ENCODE measurements around the gene TRAPPC14.
"Not testable (repeated sequence)": the region's sequence is repeated elsewhere in the genome, so short reads cannot be mapped to it uniquely, and the experiment has no call there.

TRAPPC14 gene

GRCh38 chr7:100158229-100159098 is at the start of gene TRAPPC14:
Gene TRAPPC14 (minus strand): TSS chr7:100158723. CDS start chr7:100158499, 224 bp downstream.
- DNase-seq: peak; percentile 94

GRCh38 chr7:100204454-100204853 is 45.9 kb upstream of the TRAPPC14 start:
- no peak for DNase-seq

GRCh38 chr7:100200693-100201092 is 42.2 kb upstream of the TRAPPC14 start:
- no peak for DNase-seq

GRCh38 chr7:100198266-100198665 is 39.7 kb upstream of the TRAPPC14 start:
- DNase-seq: no peak

GRCh38 chr7:100195901-100196322 is 37.4 kb upstream of the TRAPPC14 start:
- DNase-seq: not testable (repeated sequence)

GRCh38 chr7:100195222-100195621 is 36.7 kb upstream of the TRAPPC14 start:
- no peak for DNase-seq

GRCh38 chr7:100192969-100193368 is 34.4 kb upstream of the TRAPPC14 start:
- DNase-seq: no peak

- peak; percentile 3 for DNase-seq
Measured at GRCh38 chr7:100192281-100192862, 33.8 kb upstream of the TRAPPC14 start.

- DNase-seq: no peak
Measured at GRCh38 chr7:100191775-100192174, 33.3 kb upstream of the TRAPPC14 start.

- DNase-seq: no peak
Measured at GRCh38 chr7:100190048-100190711, 31.7 kb upstream of the TRAPPC14 start.

GRCh38 chr7:100189061-100189460 is 30.5 kb upstream of the TRAPPC14 start:
- DNase-seq: no peak

GRCh38 chr7:100185726-100186125 is 27.2 kb upstream of the TRAPPC14 start:
- DNase-seq: no peak

GRCh38 chr7:100183090-100183489 is 24.6 kb upstream of the TRAPPC14 start:
- not testable (repeated sequence) for DNase-seq

GRCh38 chr7:100182616-100183015 is 24.1 kb upstream of the TRAPPC14 start:
- not testable (repeated sequence) for DNase-seq

GRCh38 chr7:100180084-100180483 is 21.6 kb upstream of the TRAPPC14 start:
- not testable (repeated sequence) for DNase-seq

- DNase-seq: peak; percentile 97
Measured at GRCh38 chr7:100177045-100178001, 18.8 kb upstream of the TRAPPC14 start, which contains the start of the genes GPC2 and STAG3. Gene GPC2 (minus strand): TSS chr7:100177381. CDS start chr7:100177199, 182 bp downstream. Gene STAG3 (plus strand): TSS chr7:100177918. CDS start chr7:100180557, 2,639 bp downstream.

GRCh38 chr7:100176096-100177044 is 17.8 kb upstream of the TRAPPC14 start:
- no peak for DNase-seq

- DNase-seq: peak; percentile 15
Measured at GRCh38 chr7:100175296-100175935, 16.9 kb upstream of the TRAPPC14 start.

GRCh38 chr7:100174582-100174981 is 16.1 kb upstream of the TRAPPC14 start:
- DNase-seq: no peak

GRCh38 chr7:100173806-100174495 is 15.4 kb upstream of the TRAPPC14 start:
- peak; percentile 16 for DNase-seq

Data from left hindlimb (tissue), 1 donor.